Neural cell (in vitro differentiated cells): ENCODE results near the gene THAP12. TPM values are rescaled to one million over a fixed set of nuclear protein-coding genes. Genes with fewer than 3 reads are reported as not detected.

Source experiments
- H2AFZ ChIP-seq: fragments of 200-600, 300-800 bp; sonication (generic), shearing (Covaris generic); 2 replicates; pipeline ENCODE4 v1.6.0; 2014; ENCODE audit warnings: low read depth, mild to moderate bottlenecking, antibody characterized with exemption, low read length, moderate library complexity
- H3F3A ChIP-seq: fragments of 200-600 bp; shearing (Covaris generic); 2 replicates; pipeline ENCODE4 v1.6.1; 2016; ENCODE audit warnings: mild to moderate bottlenecking, moderate library complexity, mixed read lengths, antibody characterized with exemption, low read length; ENCODE audit not compliant: insufficient read depth, poor library complexity, severe bottlenecking
- H3K27ac ChIP-seq: fragments of 200-600, 300-800 bp; sonication (generic), shearing (Covaris generic); 2 replicates; pipeline ENCODE4 v1.5.1; 2014; ENCODE audit warnings: mild to moderate bottlenecking, low read length, moderate library complexity
- H3K27me3 ChIP-seq: fragments of 300-800, 200-600 bp; sonication (generic), shearing (Covaris generic); 2 replicates; pipeline ENCODE4 v1.6.0; 2014; ENCODE audit warnings: mild to moderate bottlenecking, low read depth, low read length, moderate library complexity; ENCODE audit not compliant: insufficient read depth
- H3K36me3 ChIP-seq: fragments of 300-800, 200-600 bp; sonication (generic), shearing (Covaris generic); 2 replicates; pipeline ENCODE4 v1.5.1; 2014; ENCODE audit warnings: mild to moderate bottlenecking, antibody characterized with exemption, low read length, moderate library complexity; ENCODE audit not compliant: insufficient read depth
- H3K4me2 ChIP-seq: fragments of 300-800, 200-600 bp; sonication (generic), shearing (Covaris generic); 2 replicates; pipeline ENCODE4 v1.6.0; 2014; ENCODE audit warnings: mild to moderate bottlenecking, low read length
- H3K4me3 ChIP-seq: fragments of 300-800, 200-600 bp; sonication (generic), shearing (Covaris generic); 2 replicates; pipeline ENCODE4 v1.5.1; 2014; ENCODE audit warnings: mild to moderate bottlenecking, low read length, moderate library complexity
- H3K79me2 ChIP-seq: fragments of 200-600 bp; shearing (Covaris generic); replicated peaks from 2 replicates; pipeline ENCODE4 v1.6.0; 2014; ENCODE audit warnings: mild to moderate bottlenecking, low read length, moderate library complexity; ENCODE audit not compliant: insufficient read depth
- H3K9ac ChIP-seq: fragments of 300-800, 200-600 bp; sonication (generic), shearing (Covaris generic); 2 replicates; pipeline ENCODE4 v1.6.1; 2016; ENCODE audit warnings: mild to moderate bottlenecking, low read length, mixed read lengths
- H3K9me2 ChIP-seq: fragments of 200-600 bp; shearing (Covaris generic); 2 replicates; pipeline ENCODE4 v1.6.1; 2016; ENCODE audit warnings: mild to moderate bottlenecking, low read length, mixed read lengths; ENCODE audit not compliant: insufficient read depth
- H3K9me3 ChIP-seq: fragments of 200-600, 300-800 bp; sonication (generic), shearing (Covaris generic); 2 replicates; pipeline ENCODE4 v1.6.1; 2016; ENCODE audit warnings: mild to moderate bottlenecking, mixed run types, low read length, moderate library complexity, mixed read lengths
- H4K20me1 ChIP-seq: fragments of 200-600 bp; shearing (Covaris generic); 2 replicates; pipeline ENCODE4 v1.6.1; 2016; ENCODE audit warnings: mild to moderate bottlenecking, mixed run types; ENCODE audit not compliant: insufficient read depth
- CTCF ChIP-seq: fragments of 450-650 bp; IDR thresholded peaks from 2 replicates; pipeline ENCODE4 v1.5.1; 2014; ENCODE audit warnings: antibody characterized with exemption, mild to moderate bottlenecking, moderate library complexity; ENCODE audit not compliant: poor library complexity, severe bottlenecking
- EP300 ChIP-seq: fragments of 450-650 bp; conservative IDR thresholded peaks from 2 replicates; pipeline ENCODE4 v1.6.1; 2014; ENCODE audit warnings: antibody characterized with exemption, mild to moderate bottlenecking, moderate library complexity; ENCODE audit not compliant: poor library complexity, severe bottlenecking
- EZH2 ChIP-seq: fragments of 200-600, 300-800 bp; shearing (Covaris generic), sonication (generic); IDR thresholded peaks from 2 replicates; pipeline ENCODE4 v1.6.1; 2014; ENCODE audit warnings: antibody characterized with exemption, low read length, borderline replicate concordance, mild to moderate bottlenecking; ENCODE audit not compliant: insufficient read depth, poor library complexity, severe bottlenecking
- MXI1 ChIP-seq: fragments of 450-650 bp; conservative IDR thresholded peaks from 2 replicates; pipeline ENCODE4 v1.6.1; 2014; ENCODE audit warnings: antibody characterized with exemption, mild to moderate bottlenecking; ENCODE audit not compliant: poor library complexity, severe bottlenecking
- POLR2AphosphoS5 ChIP-seq: IDR thresholded peaks from 2 replicates; pipeline ENCODE4 v1.6.1; 2012
- RAD21 ChIP-seq: fragments of 450-650 bp; conservative IDR thresholded peaks from 2 replicates; pipeline ENCODE4 v1.6.1; 2014; ENCODE audit warnings: antibody characterized with exemption, mild to moderate bottlenecking, moderate library complexity
- REST ChIP-seq: IDR thresholded peaks from 2 replicates; pipeline ENCODE4 v1.6.1; 2012; ENCODE audit warnings: borderline replicate concordance
- SMC3 ChIP-seq: fragments of 450-650 bp; conservative IDR thresholded peaks from 2 replicates; pipeline ENCODE4 v1.6.1; 2014; ENCODE audit warnings: antibody characterized with exemption, mild to moderate bottlenecking, moderate library complexity; ENCODE audit not compliant: poor library complexity
- TAF1 ChIP-seq: IDR thresholded peaks from 2 replicates; pipeline ENCODE4 v1.6.1; 2012; ENCODE audit warnings: low read depth
- polyA plus RNA-seq: library from polyadenylated mRNA; depleted of rRNA; stranded (reverse); fragments of >200 nt; gene quantifications from 2 replicates; pipeline ENCODE4 v1.2.3, GENCODE V29; 2014

THAP12 gene
- polyA plus RNA-seq, 1 donor from 2014 or later = 110 TPM

GRCh38 chr11:76307396-76307795 is 73.5 kb downstream of the THAP12 start:
- Histone ChIP-seq H3K4me2 (no peak overlapping the region), H4K20me1 (no peaks in the 10 kb centered on the region), H3F3A (no peaks in the 10 kb centered on the region), H3K27ac (no peak overlapping the region), H3K79me2 (no peaks in the 10 kb centered on the region), H3K9ac (no peak overlapping the region), H3K9me3 (no peaks in the 10 kb centered on the region), H2AFZ (no peak overlapping the region), H3K4me3 (no peak overlapping the region), H3K9me2 (no peaks in the 10 kb centered on the region), H3K27me3 (no peaks in the 10 kb centered on the region), H3K36me3 (no peaks in the 10 kb centered on the region)
- TF ChIP-seq RAD21 (no peak), SMC3 (no peak), REST (no peak)

- no peaks in the 10 kb centered on the region for H4K20me1 ChIP-seq
- H3K9ac ChIP-seq = no peak overlapping the region
- H3K27me3 ChIP-seq = no peaks in the 10 kb centered on the region
- H3K27ac ChIP-seq = no peak overlapping the region
- TF ChIP-seq RAD21 (no peak), POLR2AphosphoS5 (no peak), MXI1 (no peak), CTCF (no peak), TAF1 (no peak)
- H3F3A ChIP-seq = no peaks in the 10 kb centered on the region
- H3K4me2 ChIP-seq = no peak overlapping the region
- no peak overlapping the region for H3K4me3 ChIP-seq
- no peaks in the 10 kb centered on the region for H3K9me2 ChIP-seq
- H2AFZ ChIP-seq = no peak overlapping the region
- H3K9me3 ChIP-seq = no peaks in the 10 kb centered on the region
- no peaks in the 10 kb centered on the region for H3K79me2 ChIP-seq
- H3K36me3 ChIP-seq = no peaks in the 10 kb centered on the region
Measured at GRCh38 chr11:76303399-76303798, 77.5 kb downstream of the THAP12 start.

- H4K20me1 ChIP-seq = no peaks in the 10 kb centered on the region
- H3K9ac ChIP-seq = no peak overlapping the region
- H3K4me2 ChIP-seq = no peak overlapping the region
- no peak overlapping the region for H3K4me3 ChIP-seq
- no peaks in the 10 kb centered on the region for H3K9me2 ChIP-seq
- no peaks in the 10 kb centered on the region for H3K36me3 ChIP-seq
- H3K27me3 ChIP-seq = no peaks in the 10 kb centered on the region
- no peak overlapping the region for H2AFZ ChIP-seq
- TF ChIP-seq RAD21 = no peak
- no peak for TF ChIP-seq EP300
- no peak for TF ChIP-seq EZH2
- TF ChIP-seq REST = no peak
- TF ChIP-seq TAF1 = no peak
- TF ChIP-seq POLR2AphosphoS5 = no peak
- no peak for TF ChIP-seq CTCF
- no peak for TF ChIP-seq SMC3
- no peak for TF ChIP-seq MXI1
- H3F3A ChIP-seq = no peaks in the 10 kb centered on the region
- H3K27ac ChIP-seq = no peak overlapping the region
- H3K79me2 ChIP-seq = no peaks in the 10 kb centered on the region
- no peaks in the 10 kb centered on the region for H3K9me3 ChIP-seq
Measured at GRCh38 chr11:76302996-76303395, 77.9 kb downstream of the THAP12 start.
